MG63 (cell line): ENCODE data around the gene GRK1. TPM values are rescaled to one million over a fixed set of nuclear protein-coding genes. Genes with fewer than 3 reads are reported as not detected.
"Not testable (repeated sequence)": the region's sequence is repeated elsewhere in the genome, so short reads cannot be mapped to it uniquely, and the experiment has no call there.

Experiments
- DNase-seq: peaks from one replicate; pipeline ENCODE4 v3.0.0-alpha.2; 2020
- H3K27me3 ChIP-seq: fragments of 250-450 bp; sonication (Bioruptor Pico); 2 replicates; pipeline ENCODE4 v1.5.1; 2020; ENCODE audit warnings: mild to moderate bottlenecking, moderate library complexity
- H3K36me3 ChIP-seq: fragments of 250-450 bp; sonication (Bioruptor Pico); 2 replicates; pipeline ENCODE4 v1.5.1; 2020; ENCODE audit warnings: mild to moderate bottlenecking, moderate library complexity
- H3K4me3 ChIP-seq: fragments of 250-450 bp; sonication (Bioruptor Pico); 2 replicates; pipeline ENCODE4 v1.5.1; 2020; ENCODE audit warnings: mild to moderate bottlenecking, moderate library complexity
- H3K9me3 ChIP-seq: fragments of 250-450 bp; sonication (Bioruptor Pico); 2 replicates; pipeline ENCODE4 v1.5.1; 2020; ENCODE audit warnings: mild to moderate bottlenecking, moderate library complexity
- total RNA-seq: library from RNA; depleted of rRNA; stranded (reverse); fragments of >200 nt; shearing (Covaris generic); gene quantifications from 2 replicates; pipeline ENCODE4 v1.2.3, GENCODE V29; 2014; ENCODE audit warnings: low replicate concordance

The GRK1 gene
- total RNA-seq, 1 experiment from 2014 or later: not detected

DNA sequence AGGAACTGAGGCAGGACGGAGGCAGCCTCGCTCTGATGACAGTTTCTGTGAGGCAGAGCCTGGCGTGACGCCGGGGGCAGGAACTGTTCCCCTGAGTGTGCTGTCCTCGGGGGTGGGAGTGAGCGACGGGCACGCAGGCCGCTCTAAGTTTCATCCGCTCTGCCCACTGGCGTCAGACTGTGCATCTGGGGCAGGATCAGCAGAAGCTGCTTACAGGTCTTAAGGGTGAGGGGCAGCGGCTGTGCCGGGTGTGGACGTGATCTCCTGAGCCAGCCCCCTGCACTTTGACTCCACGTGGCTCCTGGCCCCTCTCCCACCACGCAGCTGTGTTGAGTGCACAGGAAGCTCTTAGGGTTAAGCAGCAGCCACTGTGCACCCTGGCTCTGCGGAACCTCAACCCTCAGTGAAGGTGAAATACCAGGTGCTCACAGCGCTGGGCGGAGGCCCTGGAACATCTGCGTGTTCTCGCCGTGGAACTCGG lies 1.5 kb downstream of the GRK1 start:
- no peaks in the 10 kb centered on the region for H3K36me3 ChIP-seq
- no peak for DNase-seq
- H3K9me3 ChIP-seq: no peaks in the 10 kb centered on the region
- H3K4me3 ChIP-seq: no peak overlapping the region
- no peaks in the 10 kb centered on the region for H3K27me3 ChIP-seq

DNA sequence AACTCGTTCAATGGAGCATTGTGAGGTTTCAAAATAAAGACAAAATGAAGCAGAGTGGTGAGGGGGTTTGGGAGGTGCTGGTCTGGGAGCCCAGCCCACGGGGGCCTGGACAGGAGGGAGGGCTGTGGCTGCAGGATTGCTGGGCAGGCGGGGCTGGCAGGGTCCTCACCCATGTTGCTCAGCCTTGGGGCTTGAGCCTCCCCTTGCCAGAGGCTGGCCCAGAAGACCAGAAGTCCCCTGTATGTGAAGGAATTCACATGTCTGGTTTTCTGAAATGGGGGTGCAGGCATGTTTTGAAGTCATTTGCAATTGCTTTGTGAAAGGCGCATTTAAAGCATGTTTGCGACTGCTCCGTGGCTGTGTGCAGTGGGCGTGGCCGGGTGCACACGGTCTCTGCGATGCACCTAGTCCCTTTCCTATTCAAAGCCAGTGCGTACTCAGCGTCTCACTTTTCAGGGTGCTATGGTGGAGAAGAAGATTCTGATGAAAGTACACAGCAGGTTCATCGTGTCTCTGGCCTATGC lies 2.3 kb downstream of the GRK1 start:
- no peak for DNase-seq
- Histone ChIP-seq H3K36me3 (no peaks in the 10 kb centered on the region), H3K4me3 (no peak overlapping the region), H3K9me3 (no peaks in the 10 kb centered on the region), H3K27me3 (no peaks in the 10 kb centered on the region)

DNA sequence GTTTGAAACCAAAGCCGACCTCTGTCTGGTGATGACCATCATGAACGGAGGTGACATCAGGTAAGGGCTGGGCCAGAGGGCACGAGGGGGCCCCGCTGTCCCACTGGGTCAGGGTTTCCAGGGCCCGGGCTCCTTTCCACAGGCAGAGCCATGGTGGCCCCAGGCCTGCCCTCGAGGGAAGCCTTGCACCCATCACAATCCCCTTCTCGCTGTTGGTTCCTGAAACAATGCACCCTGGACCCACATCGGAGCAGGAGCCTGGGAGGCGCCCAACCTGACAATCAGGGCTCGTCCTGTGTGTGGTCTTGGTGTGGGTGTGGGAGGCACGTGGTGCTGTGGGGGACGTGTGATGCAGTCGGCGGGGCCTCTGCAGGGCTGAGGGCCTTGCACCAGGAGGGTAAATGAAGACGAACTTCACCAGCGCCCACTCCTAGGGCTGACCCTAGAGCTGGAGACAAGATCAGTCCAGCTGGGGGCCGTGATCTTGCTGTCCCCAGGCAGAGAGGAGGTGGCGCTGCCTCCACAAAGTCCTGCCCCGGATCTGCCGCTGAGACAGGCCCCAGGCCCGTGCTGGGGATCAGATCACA lies 2.8 kb downstream of the GRK1 start:
- Histone ChIP-seq H3K4me3 (no peak overlapping the region), H3K36me3 (no peaks in the 10 kb centered on the region), H3K9me3 (no peaks in the 10 kb centered on the region), H3K27me3 (no peaks in the 10 kb centered on the region)
- DNase-seq: no peak

DNA sequence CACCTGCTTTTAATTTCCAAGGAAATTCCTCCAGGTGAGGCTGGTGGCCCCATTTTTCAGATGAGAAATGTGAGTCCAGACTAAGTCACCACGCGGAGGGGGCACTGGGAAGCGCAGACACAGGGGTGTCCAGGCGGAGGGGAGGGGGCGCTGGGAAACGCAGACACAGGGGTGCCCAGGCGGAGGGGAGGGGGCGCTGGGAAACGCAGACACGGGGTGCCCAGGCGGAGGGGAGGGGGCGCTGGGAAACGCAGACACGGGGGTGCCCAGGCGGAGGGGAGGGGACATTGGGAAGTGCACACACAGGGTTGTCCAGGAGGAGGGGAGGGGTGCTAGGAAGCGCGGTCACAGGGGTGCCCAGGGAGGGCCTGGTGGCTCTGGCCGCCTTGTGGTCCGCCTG lies 3.5 kb downstream of the GRK1 start:
- no peak overlapping the region for H3K4me3 ChIP-seq
- no peaks in the 10 kb centered on the region for H3K36me3 ChIP-seq
- H3K9me3 ChIP-seq: no peaks in the 10 kb centered on the region
- DNase-seq: no peak
- no peaks in the 10 kb centered on the region for H3K27me3 ChIP-seq

DNA sequence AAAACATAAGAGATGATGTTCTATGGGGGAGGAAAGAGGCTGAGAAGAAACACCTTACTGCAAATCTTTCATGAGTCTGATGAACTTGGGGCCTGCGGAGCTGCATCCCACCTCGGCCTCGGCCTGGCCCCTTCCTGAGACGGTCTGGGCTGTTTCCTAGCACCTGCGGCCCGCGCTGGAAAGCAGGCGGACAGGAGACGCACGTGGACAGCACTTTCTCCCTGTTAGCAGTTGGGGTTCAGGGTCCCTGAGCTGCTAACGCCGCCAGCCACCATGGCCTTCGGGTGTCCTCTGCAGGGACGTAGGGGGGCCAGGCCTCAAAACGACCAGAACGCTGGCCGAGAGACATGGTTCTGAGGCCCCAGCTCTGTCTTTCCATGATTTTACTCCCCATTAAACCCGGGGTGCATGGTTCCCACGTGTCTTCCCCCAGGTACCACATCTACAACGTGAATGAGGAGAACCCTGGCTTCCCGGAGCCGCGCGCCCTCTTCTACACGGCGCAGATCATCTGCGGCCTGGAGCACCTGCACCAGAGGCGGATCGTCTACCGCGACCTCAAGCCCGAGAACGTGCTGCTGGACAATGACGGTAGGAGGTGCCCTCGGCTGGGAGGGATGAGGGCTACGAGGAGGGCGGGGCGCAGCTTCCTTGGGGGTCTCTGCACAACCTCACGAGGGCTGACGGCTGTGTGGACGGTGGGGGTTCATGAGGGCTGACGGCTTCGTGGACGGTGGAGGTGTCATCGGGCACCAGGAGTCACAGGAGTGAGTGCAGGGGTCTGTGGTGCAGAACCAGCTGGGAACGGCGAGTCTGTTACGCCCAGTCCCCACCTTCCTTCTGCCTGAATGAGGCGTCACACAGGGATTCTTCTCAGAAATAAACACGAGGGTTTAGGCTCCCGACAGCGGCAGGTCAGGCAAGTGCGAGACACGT lies 4.3 kb downstream of the GRK1 start:
- DNase-seq: no peak
- no peaks in the 10 kb centered on the region for H3K9me3 ChIP-seq
- no peaks in the 10 kb centered on the region for H3K27me3 ChIP-seq
- H3K36me3 ChIP-seq: no peaks in the 10 kb centered on the region
- H3K4me3 ChIP-seq: no peak overlapping the region

DNA sequence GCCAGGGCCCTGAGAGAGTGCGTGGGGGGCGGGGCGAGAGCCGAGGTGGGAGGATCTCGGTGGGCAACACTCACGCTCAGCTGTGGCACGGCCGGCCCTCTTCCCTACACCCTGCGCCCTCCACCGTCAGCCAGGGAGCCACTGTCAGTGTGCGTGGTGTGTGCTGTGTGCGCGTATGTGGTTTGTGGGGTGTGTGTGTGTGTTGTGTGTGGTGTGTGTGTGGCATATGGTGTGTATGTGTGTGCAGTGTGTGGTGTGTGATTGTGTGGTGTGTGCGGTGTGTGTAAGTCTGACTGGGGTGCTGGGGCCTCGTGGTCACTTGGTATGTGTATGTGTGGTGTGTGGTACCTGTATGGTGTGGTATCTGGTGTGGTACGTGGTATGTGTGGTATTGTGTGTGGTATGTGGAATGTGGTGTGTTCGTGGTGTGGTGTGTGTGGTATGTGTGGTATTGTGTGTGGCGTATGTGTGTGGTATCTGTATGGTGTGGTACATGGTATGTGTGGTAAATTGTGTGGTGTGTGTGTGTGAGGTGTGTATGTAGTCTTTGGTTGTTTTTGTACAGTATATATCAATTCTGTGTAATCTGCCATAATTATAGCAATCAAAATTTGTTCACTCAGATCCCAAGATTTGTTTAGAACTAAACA lies 5.1 kb downstream of the GRK1 start:
- H3K9me3 ChIP-seq: no peaks in the 10 kb centered on the region
- no peaks in the 10 kb centered on the region for H3K36me3 ChIP-seq
- H3K4me3 ChIP-seq: no peak overlapping the region
- H3K27me3 ChIP-seq: no peaks in the 10 kb centered on the region
- no peak for DNase-seq

DNA sequence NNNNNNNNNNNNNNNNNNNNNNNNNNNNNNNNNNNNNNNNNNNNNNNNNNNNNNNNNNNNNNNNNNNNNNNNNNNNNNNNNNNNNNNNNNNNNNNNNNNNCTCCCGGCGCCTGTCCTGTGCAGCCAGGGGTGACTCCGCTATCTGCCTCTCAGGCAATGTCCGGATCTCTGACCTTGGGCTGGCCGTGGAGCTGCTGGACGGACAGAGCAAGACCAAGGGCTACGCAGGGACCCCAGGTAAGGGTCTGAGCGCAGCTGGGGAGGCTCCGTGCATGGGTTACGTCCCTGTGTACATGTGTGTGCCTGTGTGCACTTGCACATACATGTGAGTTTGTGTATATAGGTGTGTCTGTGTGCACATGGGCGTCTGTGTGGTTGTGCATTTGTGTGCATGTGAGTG lies 55.9 kb downstream of the GRK1 start:
- H3K4me3 ChIP-seq: no peak overlapping the region
- no peaks in the 10 kb centered on the region for H3K36me3 ChIP-seq
- no peak for DNase-seq
- H3K9me3 ChIP-seq: no peaks in the 10 kb centered on the region
- H3K27me3 ChIP-seq: no peaks in the 10 kb centered on the region

DNA sequence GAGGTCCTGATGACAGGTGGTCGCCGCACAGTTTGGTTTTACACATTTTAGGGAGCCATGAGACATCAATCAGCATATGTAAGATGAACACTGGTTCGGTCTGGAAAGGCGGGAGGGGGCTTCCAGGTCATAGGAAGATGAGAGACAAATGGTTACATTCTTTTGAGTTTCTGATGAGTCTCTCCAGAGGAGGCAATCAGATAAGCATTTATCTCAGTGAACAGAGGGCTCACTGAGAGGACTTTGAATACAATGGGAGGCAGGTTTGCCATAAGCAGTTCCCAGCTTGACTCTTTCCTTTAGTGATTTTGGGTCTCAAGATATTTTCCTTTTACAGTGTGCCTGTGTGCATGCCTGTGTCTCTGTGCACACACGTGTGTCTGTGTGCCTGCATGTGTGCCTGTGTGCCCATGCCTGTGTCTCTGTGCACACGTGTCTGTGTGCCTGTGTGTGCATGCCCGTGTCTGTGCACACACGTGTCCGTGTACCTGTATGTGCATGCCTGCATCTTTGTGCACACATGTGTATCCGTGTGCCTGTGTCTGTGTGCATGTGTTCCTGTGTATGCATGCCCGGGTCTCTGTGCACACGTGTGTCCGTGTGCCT lies 56.5 kb downstream of the GRK1 start:
- Histone ChIP-seq H3K9me3 (no peaks in the 10 kb centered on the region), H3K4me3 (no peak overlapping the region), H3K36me3 (no peaks in the 10 kb centered on the region), H3K27me3 (no peaks in the 10 kb centered on the region)
- no peak for DNase-seq

DNA sequence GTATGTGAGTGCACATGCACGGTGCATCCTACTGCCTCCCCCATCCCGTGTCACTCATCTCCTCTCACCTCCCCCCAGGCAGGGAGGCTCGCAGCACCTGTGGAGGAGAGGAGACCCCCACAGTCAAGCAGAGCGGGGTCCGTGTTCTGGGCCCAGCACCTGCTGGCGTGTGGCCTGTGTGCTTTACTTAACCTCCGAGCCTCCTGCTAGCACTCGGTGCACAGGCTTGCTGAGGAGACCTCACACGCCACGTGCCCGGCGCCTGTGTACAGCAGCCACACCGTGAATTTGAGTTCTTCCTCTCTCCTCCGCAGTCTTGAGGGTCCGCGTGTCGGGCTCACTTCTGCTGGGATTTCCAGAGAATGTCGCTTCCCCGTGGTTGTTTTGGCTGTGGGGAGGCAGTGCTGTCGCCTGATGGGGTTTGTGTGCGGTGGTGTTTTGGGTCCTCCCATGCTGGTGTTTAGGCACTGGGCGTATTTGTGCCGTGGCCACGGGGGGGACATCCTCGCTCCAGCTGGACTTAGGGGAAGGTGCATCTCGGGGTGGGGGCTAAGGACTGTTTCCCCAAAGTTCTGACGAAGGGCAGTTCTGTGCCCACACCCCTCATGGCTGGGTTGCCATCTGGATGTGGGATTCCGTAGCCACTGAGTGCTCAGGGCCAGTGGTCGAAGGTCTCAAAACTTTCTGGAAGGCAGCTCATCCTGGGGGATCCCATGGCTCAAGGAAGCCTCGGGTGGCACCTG lies 57.2 kb downstream of the GRK1 start:
- no peaks in the 10 kb centered on the region for H3K9me3 ChIP-seq
- no peaks in the 10 kb centered on the region for H3K27me3 ChIP-seq
- no peaks in the 10 kb centered on the region for H3K36me3 ChIP-seq
- H3K4me3 ChIP-seq: no peak overlapping the region
- DNase-seq: no peak

DNA sequence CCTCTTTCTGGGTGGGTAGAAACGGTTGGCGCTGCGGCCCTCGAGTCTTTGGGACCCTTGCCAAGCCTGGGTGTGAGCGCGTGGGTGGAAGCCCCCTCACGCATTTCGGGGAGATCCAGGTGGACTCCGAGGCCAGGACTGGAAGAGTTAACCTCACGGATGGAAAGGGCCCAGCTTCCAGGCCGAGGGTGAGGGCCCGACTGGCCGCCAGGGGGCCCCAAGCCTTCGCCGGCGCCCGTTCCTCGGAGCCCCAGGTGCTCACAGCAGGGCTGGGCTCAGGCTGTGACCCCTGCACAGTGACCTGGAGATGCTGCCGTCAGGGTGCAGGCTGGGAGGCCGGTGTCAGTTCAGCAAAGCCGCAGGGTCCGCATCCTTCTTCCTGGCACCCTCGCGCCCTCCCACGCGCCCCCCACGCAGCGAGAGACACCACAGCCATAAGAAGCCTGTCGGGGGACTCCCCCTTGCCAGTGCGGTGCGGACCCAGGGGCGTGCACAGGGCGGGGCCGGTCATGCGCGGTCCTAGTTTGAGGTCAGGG lies 57.8 kb downstream of the GRK1 start:
- H3K4me3 ChIP-seq: peak overlapping the region; percentile 31
- H3K36me3 ChIP-seq: no peaks in the 10 kb centered on the region
- no peaks in the 10 kb centered on the region for H3K27me3 ChIP-seq
- no peaks in the 10 kb centered on the region for H3K9me3 ChIP-seq
- DNase-seq: peak; percentile 66

DNA sequence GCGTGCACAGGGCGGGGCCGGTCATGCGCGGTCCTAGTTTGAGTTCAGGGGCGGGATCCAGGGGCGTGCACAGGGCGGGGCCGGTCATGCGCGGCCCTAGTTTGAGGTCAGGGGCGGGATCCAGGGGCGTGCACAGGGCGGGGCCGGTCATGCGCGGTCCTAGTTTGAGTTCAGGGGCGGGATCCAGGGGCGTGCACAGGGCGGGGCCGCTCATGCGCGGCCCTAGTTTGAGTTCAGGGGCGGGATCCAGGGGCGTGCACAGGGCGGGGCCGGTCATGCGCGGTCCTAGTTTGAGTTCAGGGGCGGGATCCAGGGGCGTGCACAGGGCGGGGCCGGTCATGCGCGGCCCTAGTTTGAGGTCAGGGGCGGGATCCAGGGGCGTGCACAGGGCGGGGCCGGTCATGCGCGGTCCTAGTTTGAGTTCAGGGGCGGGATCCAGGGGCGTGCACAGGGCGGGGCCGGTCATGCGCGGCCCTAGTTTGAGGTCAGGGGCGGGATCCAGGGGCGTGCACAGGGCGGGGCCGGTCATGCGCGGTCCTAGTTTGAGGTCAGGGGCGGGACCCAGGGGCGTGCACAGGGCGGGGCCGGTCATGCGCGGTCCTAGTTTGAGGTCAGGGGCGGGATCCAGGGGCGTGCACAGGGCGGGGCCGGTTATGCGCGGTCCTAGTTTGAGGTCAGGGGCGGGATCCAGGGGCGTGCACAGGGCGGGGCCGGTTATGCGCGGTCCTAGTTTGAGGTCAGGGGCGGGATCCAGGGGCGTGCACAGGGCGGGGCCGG lies 58.5 kb downstream of the GRK1 start:
- not testable (repeated sequence) for H3K36me3 ChIP-seq, H3K4me3 ChIP-seq

DNA sequence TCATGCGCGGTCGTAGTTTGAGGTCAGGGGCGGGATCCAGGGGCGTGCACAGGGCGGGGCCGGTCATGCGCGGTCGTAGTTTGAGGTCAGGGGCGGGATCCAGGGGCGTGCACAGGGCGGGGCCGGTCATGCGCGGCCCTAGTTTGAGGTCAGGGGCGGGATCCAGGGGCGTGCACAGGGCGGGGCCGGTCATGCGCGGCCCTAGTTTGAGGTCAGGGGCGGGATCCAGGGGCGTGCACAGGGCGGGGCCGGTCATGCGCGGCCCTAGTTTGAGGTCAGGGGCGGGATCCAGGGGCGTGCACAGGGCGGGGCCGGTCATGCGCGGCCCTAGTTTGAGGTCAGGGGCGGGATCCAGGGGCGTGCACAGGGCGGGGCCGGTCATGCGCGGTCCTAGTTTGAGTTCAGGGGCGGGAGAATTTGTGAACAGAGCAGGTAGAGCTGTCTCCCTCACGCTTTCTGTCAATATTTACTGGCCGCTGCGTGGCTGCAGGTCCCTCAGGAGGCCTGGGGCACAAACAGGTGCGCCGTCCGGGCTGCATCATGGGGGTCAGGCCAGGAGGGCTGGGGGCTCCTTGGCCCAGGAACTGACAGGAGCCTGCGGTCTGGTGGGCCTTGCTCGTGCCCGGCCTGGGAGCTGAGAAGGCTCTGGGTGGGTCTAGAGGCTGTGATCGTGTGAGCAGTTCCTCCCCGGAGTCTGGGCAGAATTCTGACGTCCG lies 59.2 kb downstream of the GRK1 start:
- not testable (repeated sequence) for DNase-seq, H3K4me3 ChIP-seq, H3K36me3 ChIP-seq, H3K9me3 ChIP-seq, H3K27me3 ChIP-seq

More for the DNA sequence above, 58.5 kb downstream of the GRK1 start:
- not testable (repeated sequence) for H3K27me3 ChIP-seq, DNase-seq, H3K9me3 ChIP-seq

DNA sequence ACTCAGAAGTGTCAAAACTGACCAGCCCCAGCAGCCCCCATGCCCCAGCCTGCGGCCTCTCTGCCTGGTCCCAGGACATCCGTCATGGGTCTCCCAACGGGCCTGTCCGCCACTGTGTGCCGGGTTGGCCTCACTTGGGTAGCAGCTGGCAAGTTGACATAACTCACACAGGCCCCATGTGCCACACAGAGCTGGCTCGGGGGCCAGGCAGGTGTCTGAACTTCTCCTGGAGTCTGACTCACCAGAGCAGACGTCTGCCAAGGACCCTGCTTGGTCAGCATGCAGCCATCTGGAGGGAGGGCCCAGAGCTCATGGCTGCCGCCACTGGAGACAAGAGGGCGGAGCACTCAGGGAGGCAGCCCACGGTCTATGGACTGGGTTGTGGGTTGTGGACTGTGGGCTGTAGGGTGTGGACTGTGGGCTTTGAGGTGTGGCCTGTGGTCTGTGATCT lies 60.0 kb downstream of the GRK1 start:
- no peaks in the 10 kb centered on the region for H3K36me3 ChIP-seq
- H3K4me3 ChIP-seq: no peak overlapping the region
- no peaks in the 10 kb centered on the region for H3K27me3 ChIP-seq
- no peaks in the 10 kb centered on the region for H3K9me3 ChIP-seq
- DNase-seq: peak; percentile 76

DNA sequence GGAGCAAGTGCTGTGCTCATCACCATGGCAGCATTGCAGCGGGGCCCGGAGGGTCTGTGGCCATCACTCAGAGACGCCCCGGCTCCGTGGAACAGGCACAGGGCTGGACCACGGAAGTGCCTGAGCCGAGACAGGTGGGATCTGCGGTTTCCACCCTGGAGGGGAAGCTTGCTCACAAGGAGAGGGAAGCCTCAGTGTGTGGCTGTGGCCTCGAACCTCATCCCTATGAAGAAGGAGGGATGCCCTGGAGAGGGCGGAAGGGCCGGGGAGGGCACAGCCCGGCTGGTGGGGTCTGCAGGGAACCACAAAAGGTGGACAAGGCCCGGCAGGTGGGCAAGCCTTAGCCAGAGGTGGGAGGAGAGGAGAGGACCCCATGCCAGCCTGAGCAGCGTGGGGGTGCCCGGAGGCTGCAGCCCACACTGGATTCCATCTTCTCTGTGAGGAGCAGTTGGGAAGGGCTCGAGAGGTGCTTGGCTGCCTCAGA lies 61.6 kb downstream of the GRK1 start:
- H3K27me3 ChIP-seq: no peaks in the 10 kb centered on the region
- no peaks in the 10 kb centered on the region for H3K9me3 ChIP-seq
- no peak for DNase-seq
- no peak overlapping the region for H3K4me3 ChIP-seq
- H3K36me3 ChIP-seq: no peaks in the 10 kb centered on the region
